Right lobe of liver (tissue), 6 donors: ENCODE results near the gene CPN2. TPM values are rescaled to one million over a fixed set of nuclear protein-coding genes. Genes with fewer than 3 reads are reported as not detected.
A peak's percentile ranks its signal among the peaks of the same experiment; 100 is the strongest.

Source experiments
- ATAC-seq, 4 donors: fragments of 200-7000 bp; cut with Tn5 transposase; one replicate each; pipeline ENCODE4 v1.9.1; 2020; ENCODE audit warnings: mild to moderate bottlenecking in 4 of 4, moderate library complexity in 4 of 4
- DNase-seq, 3 donors: peaks; one replicate each; pipeline ENCODE4 v3.0.0-alpha.2; 2020
- H3K27ac ChIP-seq, 3 donors: fragments of 200-600 bp; one replicate each; pipeline ENCODE4 v1.8.0; 2022
- H3K27me3 ChIP-seq, 2 donors: fragments of 200-600 bp; one replicate each; pipeline ENCODE4 v1.8.0; 2022
- H3K36me3 ChIP-seq, 4 donors: fragments of 200-600 bp; sonication (generic) in 1 of 4; one replicate each; pipeline versions ENCODE4 v1.5.1 to v1.8.0; 2017 to 2022; ENCODE audit warnings: control low read depth in 1 of 4
- H3K4me1 ChIP-seq, 4 donors: fragments of 200-600 bp; sonication (generic) in 1 of 4; one replicate each; pipeline versions ENCODE4 v1.5.1 to v1.8.0; 2017 to 2022; ENCODE audit warnings: control low read depth in 1 of 4
- H3K4me3 ChIP-seq, 3 donors: fragments of 200-600 bp; one replicate each; pipeline ENCODE4 v1.8.0; 2022
- H3K9me3 ChIP-seq, 4 donors: fragments of 200-600 bp; sonication (generic) in 1 of 4; one replicate each; pipeline versions ENCODE4 v1.5.1 to v1.8.0; 2017 to 2022; ENCODE audit warnings: control low read depth in 1 of 4
- POLR2A ChIP-seq: fragments of 450-650 bp; IDR thresholded peaks from one replicate; pipeline ENCODE4 v1.6.1; 2017; ENCODE audit warnings: antibody characterized with exemption, mild to moderate bottlenecking
- WGBS: methylation state at CpG from one replicate; pipeline ENCODE4 v1.1.6; 2018; ENCODE audit warnings: low coverage, low lambda C conversion rate; ENCODE audit not compliant: insufficient coverage; ENCODE audit errors: missing lambda C conversion rate; 5-methylcytosine and 5-hydroxymethylcytosine counted together
- intact Hi-C, 2 donors: fragments of 100-400 bp; cut with DNase I; formaldehyde crosslinking; loops; one replicate each; pipeline versions ENCODE4 v1.11.2 to v1.14.1; 2022
- total RNA-seq, 6 experiments: library from RNA; depleted of rRNA in 2 of 6; stranded (reverse); fragments of >200 nt in 2 of 6; fragmentation: NEBNext Ultra II Directional in 3 of 6; extraction: Animal tissue kit (Norgen Biotek cat#: 25700) in 3 of 6; gene quantifications; one replicate each; pipeline versions ENCODE4 v1.1.0 to v1.2.4, GENCODE V29; 2016 to 2023
- TF ChIP-seq, protein P1 (sequence below), 4 donors: fragments of 200-600 bp in 3 of 4; fragments of 450-650 bp in 1 of 4; IDR thresholded peaks; one replicate each; pipeline versions ENCODE4 v1.5.1 to v1.8.0; 2016 to 2022; ENCODE audit warnings: antibody characterized with exemption in 4 of 4, mild to moderate bottlenecking in 2 of 4
- donor health status: DM: no; HTN: yes; CAD: no.
- donor health status: DM: no; HTN: no; CAD: no.
- donor health status: DM: no; HTN: no; CAD: no.
- donor health status: DM: no; HTN: yes; CAD: no.
- donor health status: DM: no; HTN: yes; CAD: no.

Gene CPN2
- total RNA-seq, 6 experiments from 2014 or later, result 173 to 307 (median 202) TPM

DNA sequence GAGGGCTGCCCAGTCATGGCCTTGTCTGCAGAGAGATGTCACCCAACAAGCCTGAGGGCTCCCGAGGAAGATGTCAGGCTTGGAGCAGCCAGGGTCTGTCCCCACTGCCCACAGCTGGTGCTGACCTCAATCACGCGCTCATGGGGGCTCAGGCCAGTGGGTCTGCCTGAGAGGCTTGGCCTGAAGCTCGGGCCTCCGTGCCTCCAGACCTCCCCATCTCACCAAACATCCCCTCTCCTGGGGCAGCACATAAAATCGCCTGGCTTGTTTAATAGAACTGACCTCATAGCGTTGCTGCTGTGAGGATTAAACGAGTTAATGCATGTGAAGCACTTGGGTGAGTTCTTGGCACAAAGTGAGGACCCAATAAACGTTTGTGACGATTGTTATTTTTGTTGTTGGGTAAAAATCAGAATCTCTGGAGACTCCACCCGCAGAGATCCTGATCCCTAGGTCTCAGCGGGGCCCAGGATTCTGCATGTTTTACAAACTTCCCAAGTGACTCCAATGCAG is 14.9 kb upstream of the CPN2 start:
- Histone ChIP-seq H3K4me3 (no peak overlapping the region), H3K9me3 (no peaks in the 10 kb centered on the region), H3K36me3 (no peaks in the 10 kb centered on the region), H3K4me1 (peaks cover 0 to 9% (median 0%) of the 10 kb centered on the region in 4 donors), H3K27me3 (no peaks in the 10 kb centered on the region), H3K27ac (no peak overlapping the region)
- TF ChIP-seq POLR2A, result no peak
- TF ChIP-seq, protein P1, sequence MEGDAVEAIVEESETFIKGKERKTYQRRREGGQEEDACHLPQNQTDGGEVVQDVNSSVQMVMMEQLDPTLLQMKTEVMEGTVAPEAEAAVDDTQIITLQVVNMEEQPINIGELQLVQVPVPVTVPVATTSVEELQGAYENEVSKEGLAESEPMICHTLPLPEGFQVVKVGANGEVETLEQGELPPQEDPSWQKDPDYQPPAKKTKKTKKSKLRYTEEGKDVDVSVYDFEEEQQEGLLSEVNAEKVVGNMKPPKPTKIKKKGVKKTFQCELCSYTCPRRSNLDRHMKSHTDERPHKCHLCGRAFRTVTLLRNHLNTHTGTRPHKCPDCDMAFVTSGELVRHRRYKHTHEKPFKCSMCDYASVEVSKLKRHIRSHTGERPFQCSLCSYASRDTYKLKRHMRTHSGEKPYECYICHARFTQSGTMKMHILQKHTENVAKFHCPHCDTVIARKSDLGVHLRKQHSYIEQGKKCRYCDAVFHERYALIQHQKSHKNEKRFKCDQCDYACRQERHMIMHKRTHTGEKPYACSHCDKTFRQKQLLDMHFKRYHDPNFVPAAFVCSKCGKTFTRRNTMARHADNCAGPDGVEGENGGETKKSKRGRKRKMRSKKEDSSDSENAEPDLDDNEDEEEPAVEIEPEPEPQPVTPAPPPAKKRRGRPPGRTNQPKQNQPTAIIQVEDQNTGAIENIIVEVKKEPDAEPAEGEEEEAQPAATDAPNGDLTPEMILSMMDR (IDR thresholded peaks at IDR 0.05), result no peak
- intact Hi-C loops, result no loop called here
- DNase-seq (no peak), ATAC-seq (no peak)
- WGBS, result 54% methylated on average over 6 of the region's 12 CpGs

DNA sequence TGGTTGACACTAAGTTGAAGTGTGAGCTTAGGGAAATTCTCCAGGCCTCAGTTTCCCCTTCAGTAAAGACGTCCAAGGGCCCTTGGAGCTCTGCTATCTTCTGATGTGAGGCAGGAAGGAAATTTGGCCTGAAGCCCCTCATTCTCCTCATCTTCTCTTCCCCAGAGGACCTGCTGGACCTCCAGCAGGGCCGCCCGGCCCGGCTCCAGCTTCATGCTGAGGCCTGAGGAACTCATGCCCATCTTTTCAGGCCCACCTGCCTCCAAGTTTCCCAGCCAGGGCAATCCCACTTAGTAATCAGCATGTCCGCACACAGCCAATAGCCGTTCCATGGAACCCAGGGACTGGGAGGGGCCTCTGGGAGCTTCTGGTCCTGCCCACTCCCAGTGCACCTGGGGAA is 14.4 kb upstream of the CPN2 start:
- TF ChIP-seq, protein P1 (IDR thresholded peaks at IDR 0.05), result no peak
- TF ChIP-seq POLR2A, result no peak
- no peaks in the 10 kb centered on the region for H3K36me3 ChIP-seq
- no peaks in the 10 kb centered on the region for H3K27me3 ChIP-seq
- no peak overlapping the region for H3K4me3 ChIP-seq
- DNase-seq (no peak), ATAC-seq (no peak)
- no CpG with 5 or more reads among the region's 6 CpGs for WGBS
- H3K4me1 ChIP-seq, result peaks cover 0 to 9% (median 0%) of the 10 kb centered on the region in 4 donors
- intact Hi-C loops, result no loop called here
- no peaks in the 10 kb centered on the region for H3K9me3 ChIP-seq
- H3K27ac ChIP-seq, result no peak overlapping the region

DNA sequence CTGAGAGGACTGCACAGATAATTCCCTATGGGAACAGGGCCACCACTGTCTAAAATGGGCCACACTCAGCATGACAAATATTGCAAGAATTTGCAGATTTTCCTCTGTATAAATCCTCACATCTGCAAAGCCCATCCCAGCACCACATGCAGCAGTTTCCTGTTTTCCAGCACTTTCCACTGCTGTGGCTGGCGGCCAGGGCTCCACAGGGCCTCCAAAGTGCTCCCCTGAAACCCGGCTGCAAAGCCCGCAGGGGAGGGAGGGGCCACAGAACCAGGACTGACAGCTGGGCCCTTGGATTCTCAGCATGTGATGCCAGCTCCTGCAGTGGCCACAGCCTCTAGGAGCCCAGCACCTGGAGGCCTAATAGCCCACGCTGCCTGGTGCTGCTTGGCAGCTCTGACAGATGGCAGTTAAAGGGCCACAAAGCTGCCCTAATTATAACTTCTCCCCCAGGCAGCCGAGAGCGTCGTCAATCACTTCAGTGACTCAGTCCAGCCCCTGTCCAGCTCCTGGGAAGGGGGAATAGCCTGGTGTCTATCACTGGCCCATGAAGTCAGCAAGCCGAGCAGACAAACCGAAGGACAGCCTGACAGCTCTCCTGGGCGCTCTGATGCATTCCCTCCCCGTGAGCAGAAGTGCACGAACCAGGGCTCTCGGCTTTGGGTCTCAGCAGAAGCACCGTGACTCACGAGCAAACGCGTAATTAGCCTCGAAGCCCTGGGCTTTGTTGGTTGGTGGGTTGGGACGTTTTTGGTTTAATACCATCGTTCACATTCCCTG is 13.7 kb upstream of the CPN2 start:
- ATAC-seq, result peak; percentile 23 to 75 (median 39)

DNA sequence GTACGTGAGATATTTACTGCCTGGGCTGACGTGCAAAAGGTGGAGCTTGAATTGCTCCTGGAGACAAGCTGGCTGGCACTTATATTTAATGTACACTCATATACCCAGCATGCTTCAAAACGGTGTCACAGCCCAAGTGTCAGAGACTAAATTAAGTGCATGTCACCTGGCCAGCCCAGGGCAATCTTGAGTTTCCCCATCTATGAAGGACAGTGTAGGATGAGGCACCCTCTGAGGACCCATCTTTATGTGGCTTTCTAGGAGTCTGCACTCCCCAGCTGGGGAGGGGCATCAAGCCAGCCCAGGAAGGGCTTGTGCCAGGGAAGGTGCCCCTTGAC is 13.2 kb upstream of the CPN2 start:
- Histone ChIP-seq H3K4me3 (no peak overlapping the region), H3K9me3 (no peaks in the 10 kb centered on the region), H3K27me3 (no peaks in the 10 kb centered on the region), H3K27ac (no peak overlapping the region), H3K36me3 (no peaks in the 10 kb centered on the region), H3K4me1 (peaks cover 0 to 9% (median 0%) of the 10 kb centered on the region in 4 donors)
- ATAC-seq, result peak in 2 of 4 donors; percentile 27 to 50
- no CpG with 5 or more reads among the region's 3 CpGs for WGBS
- intact Hi-C loops, result no loop called here
- TF ChIP-seq, protein P1 (IDR thresholded peaks at IDR 0.05), result no peak
- DNase-seq, result no peak

More for the DNA sequence above, 13.7 kb upstream of the CPN2 start:
- Histone ChIP-seq H3K27ac (no peak overlapping the region), H3K27me3 (no peaks in the 10 kb centered on the region), H3K36me3 (no peaks in the 10 kb centered on the region), H3K4me1 (peaks cover 0 to 9% (median 0%) of the 10 kb centered on the region in 4 donors), H3K9me3 (no peaks in the 10 kb centered on the region), H3K4me3 (no peak overlapping the region)
- TF ChIP-seq, protein P1 (IDR thresholded peaks at IDR 0.05), result no peak
- TF ChIP-seq POLR2A, result no peak
- no peak for DNase-seq
- intact Hi-C loops, result no loop called here
- WGBS, result 57% methylated on average over 6 of the region's 20 CpGs
